ENCODE measurements around the gene SOCS2.
"Not testable (repeated sequence)": the region's sequence is repeated elsewhere in the genome, so short reads cannot be mapped to it uniquely, and the experiment has no call there.

Gene SOCS2

DNA sequence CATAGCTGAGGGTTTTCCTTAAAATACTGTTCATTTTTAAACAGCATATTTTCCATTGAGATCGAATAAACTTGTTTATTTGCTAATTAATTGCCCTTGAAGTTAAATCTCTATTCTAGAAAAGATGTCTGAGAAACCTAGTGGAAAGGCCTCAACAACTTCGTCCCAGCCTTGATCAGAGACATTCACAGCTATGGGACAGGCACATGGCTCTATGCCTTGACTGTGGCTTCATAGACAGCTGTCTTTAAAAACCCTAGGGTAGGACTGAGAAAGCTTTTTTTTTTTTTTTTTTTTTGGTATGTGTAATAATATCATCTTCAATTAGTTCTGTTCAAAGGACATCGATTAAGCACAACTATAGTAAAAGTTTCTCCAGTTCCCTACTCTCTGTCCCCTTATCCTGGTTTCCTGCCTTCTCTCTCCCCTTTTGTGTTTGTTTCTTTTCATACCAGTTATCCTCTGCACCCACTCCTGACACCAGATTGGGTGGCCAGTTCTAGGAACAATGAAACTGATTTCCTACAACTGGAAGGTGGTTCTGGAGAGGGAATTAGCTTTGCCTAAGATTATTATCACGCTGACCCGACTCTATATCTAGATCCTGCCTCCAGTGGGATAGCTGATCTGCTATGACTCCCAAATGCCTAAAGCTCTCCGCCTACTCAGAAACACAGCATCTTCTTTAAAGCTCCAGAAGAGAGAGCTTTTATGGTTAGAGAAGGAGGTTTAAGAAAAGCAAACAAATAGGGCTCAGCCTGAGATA lies 20.3 kb downstream of the SOCS2 start:
- peak; percentile 58 for FAIRE-seq

DNA sequence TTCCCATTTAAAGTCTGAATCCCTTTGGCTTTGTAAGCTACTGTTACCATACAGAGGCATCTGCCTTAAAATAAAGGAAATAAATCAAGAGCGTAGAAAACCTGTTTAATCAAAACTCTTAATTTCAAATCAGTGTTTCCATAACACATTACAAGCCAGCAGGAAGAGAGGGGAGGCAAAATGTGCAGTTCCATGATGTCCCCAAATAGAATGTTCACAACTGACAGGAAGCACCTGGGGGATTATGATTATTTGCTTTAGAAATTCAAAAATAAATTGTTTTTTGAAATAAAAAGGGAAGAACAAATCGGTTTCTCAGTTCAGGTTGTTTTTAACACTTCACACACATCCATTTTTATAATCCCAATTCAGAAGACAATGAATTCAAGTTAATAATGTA lies 21.4 kb downstream of the SOCS2 start:
- DNase-seq (ENCODE audit: insufficient read length, low spot score) (no peak), FAIRE-seq (no peak)

More for the DNA sequence above, 20.3 kb downstream of the SOCS2 start:
- no peak for DNase-seq (ENCODE audit: insufficient read length, low spot score)

- no peak for FAIRE-seq
- DNase-seq (ENCODE audit: insufficient read length, low spot score), result no peak
These were observed 22.4 kb downstream of the SOCS2 start for GRCh38 chr12:93594766-93595311.

- FAIRE-seq, result no peak
- no peak for DNase-seq (ENCODE audit: insufficient read length, low spot score)
These were observed 22.9 kb downstream of the SOCS2 start for GRCh38 chr12:93595351-93595750.

GRCh38 chr12:93597608-93598007 lies 25.1 kb downstream of the SOCS2 start:
- DNase-seq (ENCODE audit: insufficient read length, low spot score) (no peak), FAIRE-seq (no peak)

- DNase-seq (ENCODE audit: insufficient read length, low spot score) (no peak), FAIRE-seq (no peak)
These were observed 26.7 kb downstream of the SOCS2 start for GRCh38 chr12:93599192-93599591.

DNA sequence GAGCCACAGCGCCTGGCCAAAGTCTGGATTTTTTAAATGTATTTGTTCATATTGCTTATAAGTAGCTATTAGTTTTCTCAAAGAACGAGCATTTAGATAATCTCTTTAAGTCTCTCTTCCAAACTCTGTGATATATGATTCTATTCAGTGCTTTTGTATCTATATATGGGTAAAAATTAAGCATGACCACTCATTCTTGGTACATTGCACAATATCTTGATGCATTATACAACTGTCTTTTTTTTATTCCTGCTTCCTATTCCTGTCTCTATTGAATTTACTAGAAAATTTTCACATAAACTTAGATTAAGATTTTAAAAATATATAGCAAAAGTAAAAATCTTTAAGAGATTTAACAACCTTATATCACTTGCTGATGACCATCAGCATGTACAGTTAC lies 29.1 kb downstream of the SOCS2 start:
- DNase-seq (ENCODE audit: insufficient read length, low spot score) (no peak), FAIRE-seq (no peak)

DNA sequence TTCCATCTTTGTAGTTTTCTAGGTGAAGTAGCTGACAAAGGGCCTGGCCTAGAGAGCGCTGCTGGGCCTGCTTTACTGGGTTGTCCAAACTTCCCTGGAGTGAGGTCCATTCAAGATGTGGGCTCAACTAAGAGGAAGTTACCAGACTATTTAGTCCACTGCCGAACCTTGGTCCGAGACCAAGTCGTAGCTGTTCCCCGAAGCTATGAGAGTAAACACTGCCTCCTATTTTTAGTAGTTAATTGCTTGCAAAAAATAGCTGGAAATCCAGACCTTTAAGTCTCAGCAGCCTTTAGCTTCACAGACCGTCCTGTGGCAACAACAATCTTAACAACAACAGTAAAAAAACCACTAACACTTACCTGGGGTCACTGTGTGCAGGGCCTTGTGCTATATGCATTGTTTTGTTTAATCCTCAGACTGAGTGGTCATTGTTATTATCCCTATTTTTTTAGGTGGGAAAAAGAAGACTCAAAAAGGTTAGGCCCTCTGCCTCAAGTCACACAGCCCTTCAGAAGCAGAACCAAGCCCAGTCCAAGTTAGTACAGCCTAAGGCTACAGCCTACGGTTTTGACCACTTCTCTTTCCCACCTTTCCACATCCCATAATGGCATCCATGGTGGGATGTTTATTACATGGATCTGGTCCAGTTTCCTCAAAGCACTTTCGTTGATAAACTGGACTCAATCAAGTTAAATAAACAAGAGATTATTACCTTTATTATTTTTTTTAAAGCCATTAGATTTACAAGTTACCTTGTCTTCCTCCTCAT lies 30.6 kb downstream of the SOCS2 start:
- no peak for DNase-seq (ENCODE audit: insufficient read length, low spot score)
- no peak for FAIRE-seq

GRCh38 chr12:93603762-93604161 lies 31.3 kb downstream of the SOCS2 start:
- FAIRE-seq, result no peak
- no peak for DNase-seq (ENCODE audit: insufficient read length, low spot score)

DNA sequence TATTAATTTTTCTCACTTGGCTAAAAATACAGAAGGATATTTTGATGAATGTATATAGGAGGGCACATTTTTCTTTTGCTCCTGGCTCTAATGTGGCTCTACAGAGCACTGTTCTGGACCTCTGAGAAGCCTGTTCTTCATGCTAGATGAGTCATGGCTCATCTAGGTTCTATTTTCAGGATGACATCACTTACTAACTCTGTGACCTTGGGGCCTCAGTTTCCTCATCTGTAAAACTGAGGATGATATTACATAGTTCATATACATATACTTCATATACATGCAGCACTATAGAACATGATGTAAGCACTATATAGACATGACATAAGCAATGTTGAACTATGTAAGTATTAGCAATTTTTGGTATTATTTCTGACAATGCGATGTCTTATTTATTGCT lies 35.8 kb downstream of the SOCS2 start:
- DNase-seq (ENCODE audit: insufficient read length, low spot score) (no peak), FAIRE-seq (no peak)

GRCh38 chr12:93609281-93610192 lies 37.1 kb downstream of the SOCS2 start:
- DNase-seq (ENCODE audit: insufficient read length, low spot score) (no peak), FAIRE-seq (no peak)

DNA sequence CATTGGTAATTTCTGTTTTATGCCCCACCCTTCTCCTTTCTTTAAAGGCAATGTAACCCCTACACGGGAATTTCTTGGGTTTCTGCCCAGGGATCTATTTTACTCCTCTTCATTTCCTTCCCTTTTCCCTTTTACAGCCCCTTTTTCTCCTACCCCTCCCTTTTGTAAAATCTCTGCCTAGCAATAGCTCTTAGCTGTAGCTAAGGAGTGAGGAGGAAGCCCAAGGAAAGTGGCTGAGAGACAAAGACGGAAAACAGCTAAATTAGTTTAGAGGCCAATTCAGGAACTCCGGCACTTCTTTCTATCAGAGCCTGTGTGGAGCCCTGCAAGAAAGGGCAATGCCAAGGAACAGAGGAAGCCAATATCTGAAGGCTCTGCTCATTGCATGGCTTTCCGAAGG lies 40.3 kb downstream of the SOCS2 start:
- no peak for FAIRE-seq

DNA sequence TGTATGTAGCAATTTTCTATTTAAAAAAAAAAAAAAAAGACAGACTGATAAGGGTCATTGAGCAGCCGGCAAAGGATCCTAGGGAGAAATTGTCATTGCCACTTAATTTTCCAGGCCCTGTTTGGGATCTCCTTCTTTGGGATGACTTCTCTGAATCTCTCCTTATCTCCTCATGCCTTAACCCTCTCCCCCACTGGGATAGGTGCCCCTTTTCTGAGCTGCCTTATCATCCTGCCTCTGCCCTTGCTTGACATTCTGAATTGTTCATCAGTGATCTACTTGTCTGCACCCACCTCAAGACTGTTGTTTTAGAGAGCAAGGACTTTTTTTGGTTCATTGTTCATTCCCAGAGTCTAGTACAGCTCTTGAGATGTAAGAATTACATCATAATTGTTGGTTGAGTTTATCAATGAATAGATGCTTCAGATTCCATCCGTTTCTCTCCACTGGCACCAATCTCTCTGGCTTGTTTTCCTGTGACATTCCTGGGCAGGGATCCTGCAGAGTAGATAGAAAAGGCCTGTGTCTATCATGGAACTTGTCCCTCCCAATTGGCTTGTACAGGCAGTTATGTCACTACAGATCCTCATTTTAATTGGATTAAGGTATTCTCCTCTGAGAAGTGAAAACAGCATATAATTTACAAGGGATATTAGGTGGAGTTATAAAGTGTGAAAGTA lies 42.6 kb downstream of the SOCS2 start:
- FAIRE-seq (no peak), DNase-seq (ENCODE audit: insufficient read length, low spot score) (no peak)

More for the DNA sequence above, 40.3 kb downstream of the SOCS2 start:
- DNase-seq (ENCODE audit: insufficient read length, low spot score), result no peak

DNA sequence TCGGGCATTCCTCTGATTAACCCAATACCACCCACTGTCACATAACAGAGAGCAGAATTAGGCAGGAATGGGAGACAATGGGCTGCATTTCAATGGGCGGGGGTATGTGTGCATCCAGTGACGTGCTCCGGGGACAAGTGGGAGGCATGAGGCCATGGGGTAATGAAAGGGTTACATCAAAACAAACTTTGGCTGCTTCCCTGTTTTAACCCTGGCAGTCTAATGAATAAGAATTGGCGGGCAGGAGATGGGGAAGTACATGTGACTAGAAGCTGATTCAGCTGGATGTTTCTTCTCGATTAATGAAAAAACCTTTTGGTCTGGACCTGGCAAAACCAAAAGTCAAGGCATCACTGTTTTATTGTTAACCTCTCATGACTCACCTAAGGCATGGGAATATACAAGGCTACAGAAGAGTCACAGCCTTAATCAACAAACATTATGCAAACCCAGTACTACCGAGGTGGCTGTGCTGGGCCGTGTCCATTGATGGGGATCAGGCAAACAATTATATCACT lies 44.2 kb downstream of the SOCS2 start:
- no peak for FAIRE-seq
- no peak for DNase-seq (ENCODE audit: insufficient read length, low spot score)

DNA sequence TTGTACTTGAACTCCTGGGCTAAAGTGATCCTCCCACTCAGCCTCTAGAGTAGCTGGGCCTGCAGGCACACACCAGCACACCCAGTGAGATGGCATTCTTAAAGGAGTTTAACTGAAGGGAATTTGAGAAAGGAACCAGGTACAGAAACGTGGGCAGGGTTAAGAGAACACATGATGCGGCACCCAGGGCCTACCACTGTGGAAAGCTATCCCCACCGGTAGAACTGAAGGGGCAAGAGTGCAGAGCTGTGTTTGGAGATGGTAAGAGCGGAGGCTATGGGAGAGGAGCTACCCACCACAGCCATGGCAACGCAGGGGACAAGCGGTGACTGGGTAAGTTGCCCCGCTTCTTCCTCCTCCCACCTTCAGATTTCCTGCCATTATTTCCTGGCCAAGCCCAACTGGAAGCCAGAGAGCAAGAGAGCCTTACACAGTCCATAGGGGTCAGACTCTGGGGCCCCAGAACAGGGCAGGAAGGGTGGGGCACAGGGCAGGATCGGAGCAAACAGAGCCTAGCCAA lies 46.5 kb downstream of the SOCS2 start:
- no peak for FAIRE-seq

DNA sequence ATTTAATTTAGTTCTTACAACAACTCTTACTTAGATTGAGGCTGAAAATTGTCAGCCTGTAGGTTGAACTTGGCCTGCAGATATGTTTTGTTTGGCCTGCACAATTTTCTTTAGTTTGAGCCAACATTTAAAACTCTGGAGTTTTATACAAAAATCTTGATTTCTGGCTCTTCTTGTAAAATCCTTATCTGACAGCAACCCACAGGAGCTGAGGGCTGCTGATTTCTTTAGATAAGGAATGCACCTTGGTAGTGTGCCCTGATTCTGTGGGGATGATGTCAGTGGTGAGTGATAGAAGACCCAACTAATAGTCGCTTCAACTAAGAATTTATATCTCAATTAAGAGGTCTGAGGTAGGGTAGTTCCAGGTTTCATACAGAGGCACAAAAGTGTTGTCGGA lies 49.5 kb downstream of the SOCS2 start:
- FAIRE-seq (no peak), DNase-seq (ENCODE audit: insufficient read length, low spot score) (no peak)

More for the DNA sequence above, 46.5 kb downstream of the SOCS2 start:
- DNase-seq (ENCODE audit: insufficient read length, low spot score), result no peak

DNA sequence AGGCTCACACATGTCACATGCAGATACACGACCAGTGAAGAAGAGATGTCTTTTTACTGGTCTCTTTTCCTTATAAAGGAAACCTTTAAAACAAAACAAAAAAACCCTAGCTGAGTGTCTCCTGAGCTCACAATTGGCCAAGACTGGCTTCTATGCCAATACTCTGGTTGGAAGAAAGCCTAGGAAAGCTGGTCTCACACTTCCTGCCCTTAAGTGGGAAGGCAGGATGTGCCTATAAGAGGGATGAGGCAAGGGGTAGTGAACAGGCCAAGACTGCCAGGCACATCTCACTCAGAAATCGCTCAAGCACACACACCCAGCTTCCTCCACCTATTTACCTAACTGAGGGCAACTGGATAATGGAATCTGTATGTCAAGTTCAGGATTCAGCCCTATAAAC lies 50.0 kb downstream of the SOCS2 start:
- DNase-seq (ENCODE audit: insufficient read length, low spot score) (no peak), FAIRE-seq (no peak)

- no peak for DNase-seq (ENCODE audit: insufficient read length, low spot score)
- FAIRE-seq, result no peak
These were observed 52.3 kb downstream of the SOCS2 start for GRCh38 chr12:93624595-93625294.

- not testable (repeated sequence) for DNase-seq (ENCODE audit: insufficient read length, low spot score); FAIRE-seq
These were observed 52.8 kb downstream of the SOCS2 start for GRCh38 chr12:93625295-93625645.
